AG04450 (cell line): ENCODE data around the gene LMBRD1. TPM values are rescaled to one million over a fixed set of nuclear protein-coding genes. Genes with fewer than 3 reads are reported as not detected.
A peak's percentile ranks its signal among the peaks of the same experiment; 100 is the strongest.

ENCODE experiments used
- CTCF ChIA-PET: fragments of 300-600, 350-600 bp; formaldehyde crosslinking; extraction: SDS; loops from one replicate; lab custom pipeline; 2022; ENCODE audit warnings: antibody characterized with exemption, inconsistent platforms; lab: Charles Lee
- POLR2A ChIA-PET: fragments of 350-600 bp; formaldehyde crosslinking; extraction: SDS; loops from one replicate; lab custom pipeline; 2021; ENCODE audit warnings: antibody characterized with exemption, inconsistent platforms; lab: Yijun Ruan, JAX
- DNase-seq: peaks from one replicate; pipeline ENCODE4 v3.0.0-alpha.2; 2011; ENCODE audit warnings: low read depth, low spot score
- H3K27ac ChIP-seq: one replicate; pipeline ENCODE4 v1.5.1; 2012; ENCODE audit warnings: low read depth, low read length, control low read depth
- H3K27me3 ChIP-seq: one replicate; pipeline ENCODE4 v1.6.0; 2012; ENCODE audit warnings: low read length; ENCODE audit not compliant: control insufficient read depth, insufficient read depth
- H3K4me3 ChIP-seq: 2 replicates; pipeline ENCODE4 v1.5.1; 2011; ENCODE audit warnings: mild to moderate bottlenecking, low read depth, low read length, control low read depth
- H3K9me3 ChIP-seq: 2 replicates; pipeline ENCODE4 v1.5.1; 2012; ENCODE audit warnings: low read length; ENCODE audit not compliant: control insufficient read depth, insufficient read depth
- CTCF ChIP-seq: IDR thresholded peaks from 2 replicates; pipeline ENCODE4 v1.5.1; 2011; ENCODE audit warnings: low read depth, low read length, control low read depth, inconsistent platforms
- polyA plus RNA-seq: library from polyadenylated mRNA; depleted of rRNA; stranded (reverse); fragments of >200 nt; gene quantifications from 2 replicates; pipeline ENCODE4 v1.2.3, GENCODE V29; 2011

The LMBRD1 gene
- polyA plus RNA-seq, 1 experiment = 27.3 TPM

- no peaks in the 10 kb centered on the region for H3K27me3 ChIP-seq
- H3K27ac ChIP-seq = no peak overlapping the region
- POLR2A ChIA-PET = no interaction called here
- no peak overlapping the region for H3K4me3 ChIP-seq
- H3K9me3 ChIP-seq = no peaks in the 10 kb centered on the region
- no peak for TF ChIP-seq CTCF
- DNase-seq = no peak
- CTCF ChIA-PET = no interaction called here
Measured at GRCh38 chr6:69756366-69756765, 40.4 kb downstream of the LMBRD1 start.

- TF ChIP-seq CTCF = no peak
- CTCF ChIA-PET = interaction anchor here (0.6 to 7.5 kb wide), 7 partner anchors 61 to 812 kb away, joined by 3 to 49 read pairs (median 4); partner anchors contain the start of gene LMBRD1
- no peaks in the 10 kb centered on the region for H3K9me3 ChIP-seq
- POLR2A ChIA-PET = interaction anchor here (0.6 kb wide), 1 partner anchor 37 kb away, joined by 4 read pairs; no protein-coding TSS in a partner anchor
- no peaks in the 10 kb centered on the region for H3K27me3 ChIP-seq
- H3K27ac ChIP-seq = no peak overlapping the region
- no peak for DNase-seq
- no peak overlapping the region for H3K4me3 ChIP-seq
Measured at GRCh38 chr6:69735027-69735426, 61.8 kb downstream of the LMBRD1 start.

- CTCF ChIA-PET = interaction anchor here (0.5 to 7.5 kb wide), 8 partner anchors 9 to 433 kb away, joined by 3 to 49 read pairs (median 5); partner anchors contain the start of gene LMBRD1
- TF ChIP-seq CTCF = peak; percentile 22
- Histone ChIP-seq H3K27me3 (no peaks in the 10 kb centered on the region), H3K4me3 (no peak overlapping the region), H3K9me3 (no peaks in the 10 kb centered on the region), H3K27ac (no peak overlapping the region)
- no peak for DNase-seq
- POLR2A ChIA-PET = no interaction called here
Measured at GRCh38 chr6:69732640-69733039, 64.2 kb downstream of the LMBRD1 start.

GRCh38 chr6:69732045-69732444, 64.8 kb downstream of the LMBRD1 start:
- CTCF ChIA-PET = interaction anchor here (0.6 to 7.5 kb wide), 7 partner anchors 10 to 434 kb away, joined by 3 to 49 read pairs (median 5); partner anchors contain the start of gene LMBRD1
- Histone ChIP-seq H3K27me3 (no peaks in the 10 kb centered on the region), H3K9me3 (no peaks in the 10 kb centered on the region), H3K27ac (no peak overlapping the region), H3K4me3 (no peak overlapping the region)
- TF ChIP-seq CTCF = no peak
- POLR2A ChIA-PET = no interaction called here
- DNase-seq = no peak

- TF ChIP-seq CTCF = peak; percentile 40
- Histone ChIP-seq H3K4me3 (no peak overlapping the region), H3K9me3 (no peaks in the 10 kb centered on the region), H3K27me3 (no peaks in the 10 kb centered on the region), H3K27ac (no peak overlapping the region)
- POLR2A ChIA-PET = no interaction called here
- DNase-seq = no peak
- CTCF ChIA-PET = interaction anchor here (0.6 to 7.5 kb wide), 14 partner anchors 9 to 851 kb away, joined by 3 to 49 read pairs (median 4); partner anchors contain the start of gene LMBRD1
Measured at GRCh38 chr6:69729870-69730449, 66.8 kb downstream of the LMBRD1 start.
